ENCODE data around the gene TNPO3.

The TNPO3 gene

DNA sequence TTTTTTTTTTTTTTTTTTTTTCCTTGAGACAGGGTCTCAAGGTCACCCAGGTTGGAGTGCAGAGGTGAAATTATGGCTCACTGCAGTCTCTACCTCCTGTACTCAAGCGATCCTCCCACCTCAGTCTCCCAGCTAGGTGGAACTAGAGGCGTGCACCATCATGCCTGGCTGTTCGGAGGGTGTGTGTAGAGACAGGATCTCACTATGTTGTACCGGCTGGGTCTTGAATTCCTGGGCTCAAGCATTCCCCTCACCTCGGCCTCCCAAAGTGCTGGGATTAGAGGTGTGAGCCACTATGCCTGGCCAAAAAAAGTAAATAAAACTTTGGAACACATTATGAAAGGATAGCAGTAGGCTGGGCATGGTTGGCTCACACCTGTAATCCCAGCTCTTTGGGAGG is 39.6 kb upstream of the TNPO3 start:
- no peak for DNase-seq (ENCODE audit: extremely low read depth, low read depth)
- TF ChIP-seq, protein P1, sequence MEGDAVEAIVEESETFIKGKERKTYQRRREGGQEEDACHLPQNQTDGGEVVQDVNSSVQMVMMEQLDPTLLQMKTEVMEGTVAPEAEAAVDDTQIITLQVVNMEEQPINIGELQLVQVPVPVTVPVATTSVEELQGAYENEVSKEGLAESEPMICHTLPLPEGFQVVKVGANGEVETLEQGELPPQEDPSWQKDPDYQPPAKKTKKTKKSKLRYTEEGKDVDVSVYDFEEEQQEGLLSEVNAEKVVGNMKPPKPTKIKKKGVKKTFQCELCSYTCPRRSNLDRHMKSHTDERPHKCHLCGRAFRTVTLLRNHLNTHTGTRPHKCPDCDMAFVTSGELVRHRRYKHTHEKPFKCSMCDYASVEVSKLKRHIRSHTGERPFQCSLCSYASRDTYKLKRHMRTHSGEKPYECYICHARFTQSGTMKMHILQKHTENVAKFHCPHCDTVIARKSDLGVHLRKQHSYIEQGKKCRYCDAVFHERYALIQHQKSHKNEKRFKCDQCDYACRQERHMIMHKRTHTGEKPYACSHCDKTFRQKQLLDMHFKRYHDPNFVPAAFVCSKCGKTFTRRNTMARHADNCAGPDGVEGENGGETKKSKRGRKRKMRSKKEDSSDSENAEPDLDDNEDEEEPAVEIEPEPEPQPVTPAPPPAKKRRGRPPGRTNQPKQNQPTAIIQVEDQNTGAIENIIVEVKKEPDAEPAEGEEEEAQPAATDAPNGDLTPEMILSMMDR (IDR thresholded peaks at IDR 0.05; ENCODE audit: low read depth, low read length), result no peak

DNA sequence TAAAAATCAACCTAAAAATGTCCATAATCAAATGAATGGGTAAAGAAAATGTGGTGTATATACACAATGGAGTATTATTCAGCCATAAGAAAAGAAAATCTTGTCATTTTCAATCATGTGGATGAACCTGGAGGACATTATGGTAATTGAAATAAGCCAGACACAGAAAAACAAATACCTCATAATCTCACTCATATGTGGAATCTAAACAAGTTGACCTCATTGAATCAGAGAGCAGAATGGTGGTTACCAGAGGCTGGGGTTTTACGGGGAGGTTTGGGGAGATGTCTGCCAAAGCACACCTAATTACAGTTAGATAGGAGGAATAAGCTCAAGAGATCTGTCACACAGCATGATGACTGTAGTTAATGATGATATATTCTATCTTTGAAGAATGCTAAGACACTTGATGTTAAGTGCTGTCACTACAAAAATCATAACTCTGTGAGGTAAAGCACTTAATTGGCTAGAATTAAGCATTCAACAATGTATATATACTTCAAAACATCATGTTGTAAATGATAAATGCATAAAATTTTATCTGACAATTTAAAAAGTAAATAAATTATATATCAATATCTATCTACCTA is 39.1 kb upstream of the TNPO3 start:
- no peak for DNase-seq (ENCODE audit: extremely low read depth, low read depth)
- TF ChIP-seq, protein P1 (IDR thresholded peaks at IDR 0.05; ENCODE audit: low read depth, low read length), result no peak

GRCh38 chr7:129091484-129092002 is 36.6 kb upstream of the TNPO3 start:
- TF ChIP-seq, protein P1 (IDR thresholded peaks at IDR 0.05; ENCODE audit: low read depth, low read length), result peak; percentile 100
- no peak for DNase-seq (ENCODE audit: extremely low read depth, low read depth)

DNA sequence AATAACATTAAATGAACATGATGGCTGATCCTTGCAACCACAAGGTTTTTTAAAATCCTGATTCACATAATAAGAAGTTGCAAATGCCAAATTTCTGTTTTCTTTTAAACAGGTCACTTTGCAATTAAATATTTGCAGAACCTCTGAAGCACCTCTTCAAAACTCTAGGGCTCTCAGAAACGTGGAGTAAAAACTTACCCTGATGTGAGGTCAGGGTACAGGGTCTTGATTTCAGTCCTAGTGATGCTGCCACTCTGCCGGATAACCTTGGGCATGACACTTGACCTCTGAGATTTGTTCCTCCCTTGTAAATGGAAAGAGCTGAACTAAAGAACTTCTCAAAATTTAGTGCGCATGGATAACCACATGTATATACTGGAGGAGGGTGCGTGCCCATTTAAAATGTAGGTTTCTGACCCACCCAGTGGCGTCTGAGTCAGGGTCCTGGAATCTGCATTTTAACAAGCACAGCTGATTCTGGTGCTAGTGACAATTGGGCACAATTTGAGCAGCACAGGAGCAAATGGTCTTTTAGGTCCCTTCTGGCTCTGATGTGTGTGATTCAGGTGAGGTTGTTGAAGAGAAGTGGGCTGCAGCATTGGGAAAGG is 35.5 kb upstream of the TNPO3 start:
- TF ChIP-seq, protein P1 (IDR thresholded peaks at IDR 0.05; ENCODE audit: low read depth, low read length), result no peak
- DNase-seq (ENCODE audit: extremely low read depth, low read depth), result no peak

- no peak for DNase-seq (ENCODE audit: extremely low read depth, low read depth)
Observed at GRCh38 chr7:129089521-129090212, 34.8 kb upstream of the TNPO3 start.

DNA sequence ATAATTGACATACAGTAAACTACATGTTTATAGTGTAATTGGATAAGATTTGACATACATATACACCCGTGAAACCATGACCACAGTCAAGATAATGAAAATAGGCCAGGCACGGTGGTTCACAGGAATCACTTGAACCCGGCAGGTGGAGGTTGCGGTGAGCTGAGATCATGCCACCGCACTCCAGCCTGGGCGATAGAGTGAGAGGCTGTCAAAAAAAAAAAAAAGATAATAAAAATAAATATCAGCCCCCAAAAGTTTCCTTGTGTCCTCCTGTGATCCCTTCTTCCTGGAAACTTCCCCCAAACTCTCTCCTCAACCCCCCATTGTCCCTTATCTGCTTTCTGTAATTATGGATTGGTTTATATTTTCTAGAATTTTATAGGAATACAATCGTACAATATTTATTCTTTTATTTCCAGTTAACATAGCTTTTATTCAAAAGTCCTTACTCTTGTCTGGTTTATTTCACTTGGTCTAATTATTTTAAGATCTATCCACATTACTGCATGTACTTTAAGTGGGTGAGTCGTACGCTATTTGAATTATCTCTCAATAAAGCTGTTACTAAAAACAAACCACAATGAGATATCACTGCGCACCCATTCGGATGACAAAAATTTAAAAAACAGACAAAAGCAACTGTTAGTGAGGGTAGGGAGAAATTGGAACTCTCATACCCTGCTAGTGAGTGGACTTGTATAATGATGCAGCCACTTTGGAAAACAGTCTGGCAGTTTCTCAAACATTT is 30.1 kb upstream of the TNPO3 start:
- TF ChIP-seq, protein P1 (IDR thresholded peaks at IDR 0.05; ENCODE audit: low read depth, low read length), result no peak
- no peak for DNase-seq (ENCODE audit: extremely low read depth, low read depth)

More at GRCh38 chr7:129089521-129090212, 34.8 kb upstream of the TNPO3 start:
- TF ChIP-seq, protein P1 (IDR thresholded peaks at IDR 0.05; ENCODE audit: low read depth, low read length), result no peak

All from AG09319 (cell line).